ENCODE data around the gene EGR2. TPM values are rescaled to one million over a fixed set of nuclear protein-coding genes. Genes with fewer than 3 reads are reported as not detected.
A peak's percentile ranks its signal among the peaks of the same experiment; 100 is the strongest.

Gene EGR2
- total RNA-seq, 1 donor, result 11.9 TPM

- Histone ChIP-seq H3K27me3 (ENCODE audit: insufficient read depth, low read length) (peaks cover 23% of the 10 kb centered on the region), H3K4me3 (ENCODE audit: low read length) (no peak overlapping the region), H3K4me1 (ENCODE audit: insufficient read depth, low read length) (peaks cover 42% of the 10 kb centered on the region), H3K9me3 (ENCODE audit: low read depth, low read length) (no peaks in the 10 kb centered on the region)
Measured at GRCh38 chr10:62812672-62813439, 3.3 kb downstream of the EGR2 start.

GRCh38 chr10:62811159-62811875 lies 4.8 kb downstream of the EGR2 start:
- Histone ChIP-seq H3K27me3 (ENCODE audit: insufficient read depth, low read length) (peaks cover 23% of the 10 kb centered on the region), H3K4me1 (ENCODE audit: insufficient read depth, low read length) (peaks cover 41% of the 10 kb centered on the region)

GRCh38 chr10:62810156-62810902 lies 5.8 kb downstream of the EGR2 start:
- peaks cover 42% of the 10 kb centered on the region for H3K4me1 ChIP-seq (ENCODE audit: insufficient read depth, low read length)
- no peaks in the 10 kb centered on the region for H3K9me3 ChIP-seq (ENCODE audit: low read depth, low read length)
- peaks cover 16% of the 10 kb centered on the region for H3K27me3 ChIP-seq (ENCODE audit: insufficient read depth, low read length)
- H3K4me3 ChIP-seq (ENCODE audit: low read length), result no peak overlapping the region

More at GRCh38 chr10:62811159-62811875, 4.8 kb downstream of the EGR2 start:
- Histone ChIP-seq H3K4me3 (ENCODE audit: low read length) (no peak overlapping the region), H3K9me3 (ENCODE audit: low read depth, low read length) (no peaks in the 10 kb centered on the region)

- no peaks in the 10 kb centered on the region for H3K27me3 ChIP-seq (ENCODE audit: insufficient read depth, low read length)
- H3K4me1 ChIP-seq (ENCODE audit: insufficient read depth, low read length), result peaks cover 32% of the 10 kb centered on the region
- no peak overlapping the region for H3K4me3 ChIP-seq (ENCODE audit: low read length)
- H3K9me3 ChIP-seq (ENCODE audit: low read depth, low read length), result no peaks in the 10 kb centered on the region
Measured at GRCh38 chr10:62806251-62806650, 9.9 kb downstream of the EGR2 start.

- no peaks in the 10 kb centered on the region for H3K9me3 ChIP-seq (ENCODE audit: low read depth, low read length)
- H3K27me3 ChIP-seq (ENCODE audit: insufficient read depth, low read length), result no peaks in the 10 kb centered on the region
- peaks cover 31% of the 10 kb centered on the region for H3K4me1 ChIP-seq (ENCODE audit: insufficient read depth, low read length)
- peak overlapping the region; percentile 88 for H3K4me3 ChIP-seq (ENCODE audit: low read length)
Measured at GRCh38 chr10:62805231-62806099, 10.7 kb downstream of the EGR2 start.

- Histone ChIP-seq H3K4me3 (ENCODE audit: low read length) (peak within 1 kb of the TSS; percentile 88), H3K27me3 (ENCODE audit: insufficient read depth, low read length) (no peaks in the 10 kb centered on the region), H3K4me1 (ENCODE audit: insufficient read depth, low read length) (peaks cover 31% of the 10 kb centered on the region), H3K9me3 (ENCODE audit: low read depth, low read length) (no peaks in the 10 kb centered on the region)
Measured at GRCh38 chr10:62804356-62805230, 11.6 kb downstream of the EGR2 start, which contains the start of gene ADO. ADO (plus strand) TSS chr10:62804720; CDS start chr10:62805060, 340 bp downstream.

- Histone ChIP-seq H3K4me3 (ENCODE audit: low read length) (peak overlapping the region; percentile 88), H3K27me3 (ENCODE audit: insufficient read depth, low read length) (peaks cover 6% of the 10 kb centered on the region), H3K4me1 (ENCODE audit: insufficient read depth, low read length) (peaks cover 31% of the 10 kb centered on the region), H3K9me3 (ENCODE audit: low read depth, low read length) (no peaks in the 10 kb centered on the region)
Measured at GRCh38 chr10:62803724-62804355, 12.3 kb downstream of the EGR2 start.

GRCh38 chr10:62801871-62802270 lies 14.3 kb downstream of the EGR2 start:
- peaks cover 21% of the 10 kb centered on the region for H3K27me3 ChIP-seq (ENCODE audit: insufficient read depth, low read length)
- H3K9me3 ChIP-seq (ENCODE audit: low read depth, low read length), result no peaks in the 10 kb centered on the region
- peaks cover 22% of the 10 kb centered on the region for H3K4me1 ChIP-seq (ENCODE audit: insufficient read depth, low read length)
- H3K4me3 ChIP-seq (ENCODE audit: low read length), result no peak overlapping the region

- no peak overlapping the region for H3K4me3 ChIP-seq (ENCODE audit: low read length)
- peaks cover 33% of the 10 kb centered on the region for H3K27me3 ChIP-seq (ENCODE audit: insufficient read depth, low read length)
- H3K4me1 ChIP-seq (ENCODE audit: insufficient read depth, low read length), result no peaks in the 10 kb centered on the region
- no peaks in the 10 kb centered on the region for H3K9me3 ChIP-seq (ENCODE audit: low read depth, low read length)
Measured at GRCh38 chr10:62796896-62797295, 19.3 kb downstream of the EGR2 start.

- Histone ChIP-seq H3K9me3 (ENCODE audit: low read depth, low read length) (no peaks in the 10 kb centered on the region), H3K27me3 (ENCODE audit: insufficient read depth, low read length) (peaks cover 33% of the 10 kb centered on the region), H3K4me3 (ENCODE audit: low read length) (no peak overlapping the region), H3K4me1 (ENCODE audit: insufficient read depth, low read length) (no peaks in the 10 kb centered on the region)
Measured at GRCh38 chr10:62795762-62796161, 20.4 kb downstream of the EGR2 start.

GRCh38 chr10:62795100-62795499 lies 21.1 kb downstream of the EGR2 start:
- no peaks in the 10 kb centered on the region for H3K4me1 ChIP-seq (ENCODE audit: insufficient read depth, low read length)
- peaks cover 33% of the 10 kb centered on the region for H3K27me3 ChIP-seq (ENCODE audit: insufficient read depth, low read length)
- H3K9me3 ChIP-seq (ENCODE audit: low read depth, low read length), result no peaks in the 10 kb centered on the region
- no peak overlapping the region for H3K4me3 ChIP-seq (ENCODE audit: low read length)

- Histone ChIP-seq H3K9me3 (ENCODE audit: low read depth, low read length) (no peaks in the 10 kb centered on the region), H3K4me1 (ENCODE audit: insufficient read depth, low read length) (no peaks in the 10 kb centered on the region), H3K4me3 (ENCODE audit: low read length) (no peak overlapping the region), H3K27me3 (ENCODE audit: insufficient read depth, low read length) (peaks cover 32% of the 10 kb centered on the region)
Measured at GRCh38 chr10:62794306-62794705, 21.9 kb downstream of the EGR2 start.

GRCh38 chr10:62792261-62792660 lies 23.9 kb downstream of the EGR2 start:
- Histone ChIP-seq H3K4me1 (ENCODE audit: insufficient read depth, low read length) (no peaks in the 10 kb centered on the region), H3K27me3 (ENCODE audit: insufficient read depth, low read length) (peaks cover 12% of the 10 kb centered on the region), H3K9me3 (ENCODE audit: low read depth, low read length) (no peaks in the 10 kb centered on the region), H3K4me3 (ENCODE audit: low read length) (no peak overlapping the region)
